GM12874 (cell line): ENCODE results near the gene PPARG.

Source experiments
- TF ChIP-seq, protein P1 (sequence below): IDR thresholded peaks from 2 replicates; pipeline ENCODE4 v1.5.1; 2011; ENCODE audit warnings: low read depth, mild to moderate bottlenecking, control low read depth, low read length, moderate library complexity; ENCODE audit not compliant: insufficient read depth

Gene PPARG

GRCh38 chr3:12464181-12464580, 175.3 kb downstream of the PPARG start:
- TF ChIP-seq, protein P1, sequence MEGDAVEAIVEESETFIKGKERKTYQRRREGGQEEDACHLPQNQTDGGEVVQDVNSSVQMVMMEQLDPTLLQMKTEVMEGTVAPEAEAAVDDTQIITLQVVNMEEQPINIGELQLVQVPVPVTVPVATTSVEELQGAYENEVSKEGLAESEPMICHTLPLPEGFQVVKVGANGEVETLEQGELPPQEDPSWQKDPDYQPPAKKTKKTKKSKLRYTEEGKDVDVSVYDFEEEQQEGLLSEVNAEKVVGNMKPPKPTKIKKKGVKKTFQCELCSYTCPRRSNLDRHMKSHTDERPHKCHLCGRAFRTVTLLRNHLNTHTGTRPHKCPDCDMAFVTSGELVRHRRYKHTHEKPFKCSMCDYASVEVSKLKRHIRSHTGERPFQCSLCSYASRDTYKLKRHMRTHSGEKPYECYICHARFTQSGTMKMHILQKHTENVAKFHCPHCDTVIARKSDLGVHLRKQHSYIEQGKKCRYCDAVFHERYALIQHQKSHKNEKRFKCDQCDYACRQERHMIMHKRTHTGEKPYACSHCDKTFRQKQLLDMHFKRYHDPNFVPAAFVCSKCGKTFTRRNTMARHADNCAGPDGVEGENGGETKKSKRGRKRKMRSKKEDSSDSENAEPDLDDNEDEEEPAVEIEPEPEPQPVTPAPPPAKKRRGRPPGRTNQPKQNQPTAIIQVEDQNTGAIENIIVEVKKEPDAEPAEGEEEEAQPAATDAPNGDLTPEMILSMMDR: no peak

- TF ChIP-seq, protein P1: no peak
These were observed 176.4 kb downstream of the PPARG start for GRCh38 chr3:12465151-12465835.

GRCh38 chr3:12465836-12466225, 177.0 kb downstream of the PPARG start:
- TF ChIP-seq, protein P1: no peak

GRCh38 chr3:12467746-12468145, 178.9 kb downstream of the PPARG start:
- TF ChIP-seq, protein P1: no peak

DNA sequence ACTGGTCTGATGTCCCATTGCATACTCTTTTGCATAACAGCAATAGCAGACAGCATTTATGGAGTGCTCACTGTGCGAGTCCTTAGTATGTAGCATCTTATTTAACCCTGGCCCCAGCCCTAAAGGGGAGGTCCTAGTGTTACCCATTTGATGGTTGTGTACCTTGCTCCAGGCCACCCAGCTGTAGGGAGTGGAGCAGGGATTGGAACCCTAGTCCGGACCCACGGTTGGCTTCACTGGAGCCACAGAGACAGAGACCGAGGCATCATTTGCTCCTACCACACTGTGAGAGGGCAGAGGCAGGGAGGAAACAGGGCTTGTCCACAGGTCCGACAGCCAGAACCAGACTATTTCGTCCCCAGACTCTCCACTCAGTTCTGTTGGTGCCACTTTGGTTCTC, 179.4 kb downstream of the PPARG start:
- TF ChIP-seq, protein P1: no peak

GRCh38 chr3:12468757-12469156, 179.9 kb downstream of the PPARG start:
- TF ChIP-seq, protein P1: no peak

DNA sequence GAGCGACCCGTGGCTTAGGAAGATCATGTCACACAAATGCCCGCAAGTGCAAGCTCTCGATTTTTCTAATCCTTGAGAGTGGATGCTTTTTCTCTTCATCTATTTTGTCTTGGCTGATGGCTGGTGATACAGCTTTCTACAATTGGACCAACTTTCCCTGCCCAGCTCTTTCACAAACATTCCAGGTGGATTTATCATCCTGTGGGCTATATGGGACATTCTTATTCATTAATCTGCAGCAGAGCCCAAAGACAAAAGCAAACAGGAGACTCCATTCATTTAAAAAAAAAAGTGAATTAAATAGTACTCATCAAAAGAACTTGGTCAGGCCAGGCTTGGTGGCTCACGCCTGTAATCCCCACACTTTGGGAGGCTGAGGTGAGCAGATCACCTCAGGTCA, 181.2 kb downstream of the PPARG start:
- TF ChIP-seq, protein P1: no peak
